Lung (tissue), 5 donors: ENCODE measurements around the gene DCUN1D3. TPM values are rescaled to one million over a fixed set of nuclear protein-coding genes. Genes with fewer than 3 reads are reported as not detected.

Experiments used
- polyA plus RNA-seq, 2 donors: library from polyadenylated mRNA; stranded (reverse); fragments of 200-250 nt; gene quantifications; one replicate each; pipeline ENCODE4 v1.2.1, GENCODE V29; 2013
- small RNA-seq: library from RNA; depleted of rRNA; stranded (forward); fragments of <200 nt; gene quantifications from one replicate; pipeline ENCODE3, GENCODE V24; 2014; ENCODE audit warnings: low replicate concordance
- total RNA-seq, 2 donors: library from RNA; depleted of rRNA in 1 of 2; stranded (reverse); fragments of >200 nt in 1 of 2; gene quantifications; one replicate each; pipeline ENCODE4 v1.2.1, GENCODE V29; 2014 to 2021
- donor health status: Bipolar disorder and iron deficiency.
- donor health status: healthy.
- donor health status: DM: yes; HTN: yes; CAD: no.

Gene DCUN1D3
- total and polyA plus RNA-seq, 4 donors = 6.1 to 27.8 (median 9.4) TPM

Small RNAs within 50 kb of the gene (small RNA-seq; reads per million reads assigned to genes)
- gene RF00618 = not detected

Other genes starting within 250 kb of the DCUN1D3 start
- 1 to 10 TPM in 1 of 2 donors, under 1 TPM in 1; 0.20 to 1.1 TPM for gene ACSM1, start 202.7 kb downstream of the DCUN1D3 start, total RNA-seq
- under 1 TPM; 0.24 to 0.33 TPM for gene ACSM1, start 202.7 kb downstream of the DCUN1D3 start, polyA plus RNA-seq
- gene THUMPD1, start 158.5 kb downstream of the DCUN1D3 start, total RNA-seq = 10 to 100 TPM; 33.2 to 64.1 TPM
- gene THUMPD1, start 158.5 kb downstream of the DCUN1D3 start, polyA plus RNA-seq = 10 to 100 TPM; 16.2 to 19.5 TPM
- gene ACSM3, start 136.3 kb downstream of the DCUN1D3 start, total RNA-seq = 10 to 100 TPM; 23.0 to 31.6 TPM
- 10 to 100 TPM; 10.3 to 48.6 TPM for gene ACSM3, start 136.3 kb downstream of the DCUN1D3 start, polyA plus RNA-seq
- gene ERI2, start 93.9 kb downstream of the DCUN1D3 start, total RNA-seq = 10 to 100 TPM; 12.5 to 29.7 TPM
- gene ERI2, start 93.9 kb downstream of the DCUN1D3 start, polyA plus RNA-seq = 1 to 10 TPM; 5.9 to 9.3 TPM
- gene REXO5, start 93.8 kb downstream of the DCUN1D3 start, total RNA-seq = 1 to 10 TPM; 2.7 to 6.3 TPM
- gene REXO5, start 93.8 kb downstream of the DCUN1D3 start, polyA plus RNA-seq = under 1 TPM; 0.73 to 0.84 TPM
- 10 to 100 TPM; 27.8 to 29.8 TPM for gene LYRM1, start 413 bp upstream of the DCUN1D3 start, total RNA-seq
- 10 to 100 TPM; 32.5 to 50.5 TPM for gene LYRM1, start 413 bp upstream of the DCUN1D3 start, polyA plus RNA-seq